Stimulated activated CD4-positive, alpha-beta T cell treated with anti-CD3 and anti-CD28 coated beads, Interleukin-4, amount 100 ng/mL, for 48 hours (primary cell): ENCODE measurements around the gene FCHSD2.
"Not testable (repeated sequence)": the region's sequence is repeated elsewhere in the genome, so short reads cannot be mapped to it uniquely, and the experiment has no call there.

Experiments
- DNase-seq, 2 donors: peaks; one replicate each; pipeline ENCODE4 v3.0.0-alpha.2; 2020; ENCODE audit warnings: low read depth in 2 of 2

The FCHSD2 gene

GRCh38 chr11:73151416-73151815 lies 9.3 kb upstream of the FCHSD2 start:
- no peak for DNase-seq

DNA sequence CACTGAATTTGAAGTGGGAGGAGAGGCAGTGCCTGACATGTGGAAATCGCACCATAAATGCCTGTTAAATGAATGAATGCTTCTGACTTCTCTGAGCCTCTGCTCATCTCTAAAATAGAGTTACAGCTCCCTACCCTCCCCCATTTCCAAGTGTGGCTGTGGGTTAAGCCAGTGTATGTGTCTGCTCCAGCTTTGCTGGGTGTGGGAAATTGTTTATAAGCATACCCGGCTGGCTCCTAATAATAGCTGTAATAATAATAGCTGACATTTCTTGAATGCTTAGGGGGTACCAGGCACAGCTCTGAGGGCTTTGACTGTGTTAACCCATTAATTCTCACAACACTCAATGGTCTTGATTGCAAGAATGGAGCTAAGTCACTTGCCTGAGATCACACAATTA lies 7.0 kb upstream of the FCHSD2 start:
- DNase-seq = no peak

GRCh38 chr11:73147771-73148681 lies 5.9 kb upstream of the FCHSD2 start:
- no peak for DNase-seq

DNA sequence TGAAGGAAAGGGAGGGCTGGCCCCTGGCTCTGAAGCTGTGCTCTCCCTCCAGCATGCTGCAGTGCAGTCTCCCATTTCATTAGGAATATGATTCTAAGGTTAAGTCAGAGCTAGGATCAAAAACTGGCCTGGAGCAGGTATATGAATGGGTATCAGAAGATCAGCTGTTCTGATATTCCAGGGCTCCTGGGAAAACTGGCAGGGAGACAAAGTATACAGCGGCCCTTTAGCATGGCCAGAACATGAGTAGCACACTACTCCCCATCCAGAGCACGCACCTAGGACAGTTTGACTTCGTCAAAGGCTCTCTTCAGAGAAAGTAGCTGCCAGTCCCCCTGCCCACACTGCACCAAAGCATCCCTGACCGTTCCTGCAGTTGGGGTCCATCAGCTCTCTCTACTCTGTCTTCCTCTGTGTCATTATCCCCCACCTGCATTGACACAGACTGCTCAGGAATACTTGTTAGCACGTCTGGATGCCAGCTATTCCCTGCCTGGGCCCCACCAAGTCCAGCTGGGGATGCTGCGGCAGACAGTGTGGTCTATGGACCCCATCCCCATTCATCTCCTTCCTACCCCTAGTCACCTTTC lies 4.0 kb upstream of the FCHSD2 start:
- no peak for DNase-seq

- DNase-seq = no peak
Observed at GRCh38 chr11:73143126-73143838, 1.2 kb upstream of the FCHSD2 start.

DNA sequence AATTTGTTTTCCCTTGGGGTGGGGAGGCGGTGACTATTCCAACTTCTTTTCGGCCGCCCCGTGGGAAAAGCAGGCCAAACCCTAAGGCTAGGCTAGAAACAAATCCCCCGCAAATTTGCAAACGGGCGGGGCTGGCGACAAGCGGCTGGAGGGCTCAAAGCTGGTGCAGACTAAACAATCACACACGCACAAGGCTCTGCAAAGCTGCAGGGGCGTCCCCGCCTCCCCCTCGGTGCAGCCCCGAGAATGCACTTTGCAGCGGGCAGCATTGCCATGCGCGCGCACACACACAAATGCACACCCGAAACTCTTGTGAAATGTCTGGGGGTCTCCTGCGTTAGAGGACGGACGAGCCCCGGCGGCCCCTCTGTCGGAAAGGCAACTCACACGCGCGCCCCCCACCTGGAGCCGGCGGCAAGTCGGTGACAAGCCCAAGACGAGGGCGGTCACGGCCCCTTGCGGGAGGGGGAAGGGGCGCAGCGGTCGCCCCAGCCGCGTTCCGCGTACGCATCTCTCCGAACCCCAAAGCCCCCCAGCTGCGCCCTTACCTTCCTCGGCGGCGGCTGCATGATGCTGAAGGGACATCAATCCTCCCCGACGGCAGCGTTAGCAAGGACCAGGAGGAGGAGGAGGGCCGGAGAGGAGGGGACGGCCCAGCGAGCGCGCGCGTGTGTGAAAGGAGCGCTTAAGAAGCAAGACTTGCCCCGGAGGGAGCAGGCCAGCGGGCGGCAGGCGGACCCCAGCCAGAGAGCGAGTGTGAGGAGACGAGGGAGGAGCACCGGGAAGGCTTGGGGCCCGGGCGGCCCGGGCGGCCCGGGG lies 600 bp downstream of the FCHSD2 start:
- peak; percentile 40 to 41 for DNase-seq

DNA sequence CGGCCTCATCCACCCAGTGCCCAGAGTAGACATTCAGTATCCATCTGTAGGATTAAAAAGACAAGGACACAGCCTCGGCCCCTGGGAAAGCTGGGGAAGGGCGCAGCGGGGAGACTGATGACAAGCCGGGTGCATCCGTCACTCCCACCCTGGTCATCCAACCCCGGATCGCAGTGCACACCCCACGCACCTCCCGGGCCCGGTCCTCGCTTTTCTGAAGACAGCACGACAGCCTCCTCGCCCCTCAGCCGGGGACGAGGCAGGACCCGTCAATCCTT lies 1.1 kb downstream of the FCHSD2 start:
- peak in 1 of 2 donors; percentile 15 for DNase-seq

GRCh38 chr11:73140213-73141030 lies 1.7 kb downstream of the FCHSD2 start:
- DNase-seq = no peak

DNA sequence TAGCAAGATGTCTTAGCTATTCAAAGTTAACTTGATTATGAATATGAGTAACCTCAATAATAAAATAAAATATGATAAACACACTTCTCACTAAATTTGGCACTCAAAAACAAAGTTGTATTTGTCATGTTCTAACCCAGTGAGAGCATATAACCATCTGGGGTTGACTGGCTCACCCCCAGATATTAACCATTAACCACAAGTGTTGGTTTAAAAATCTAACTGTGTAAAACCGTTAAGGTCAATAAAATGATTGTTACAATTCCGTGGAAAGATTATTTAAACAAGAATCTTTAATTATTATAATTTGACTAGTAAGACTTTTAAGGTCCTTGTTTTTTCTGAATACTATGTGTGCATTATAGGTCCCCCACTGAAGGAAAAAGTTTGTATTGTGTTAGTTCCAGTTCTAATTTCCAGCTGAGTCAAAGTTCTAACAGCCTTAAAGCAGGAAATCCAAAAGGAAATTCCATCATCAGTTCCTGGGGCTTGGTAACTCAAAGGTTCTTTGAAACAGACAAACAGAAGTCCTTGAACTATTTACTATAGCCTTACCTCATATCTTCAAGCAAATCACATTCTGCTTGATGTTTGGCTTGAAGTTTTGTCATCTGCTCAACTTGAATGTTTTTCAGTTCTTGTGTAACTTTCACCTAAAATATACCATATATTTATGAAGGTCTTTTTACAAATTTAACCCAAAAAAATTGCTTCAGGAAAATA lies 2.5 kb downstream of the FCHSD2 start:
- DNase-seq = no peak

DNA sequence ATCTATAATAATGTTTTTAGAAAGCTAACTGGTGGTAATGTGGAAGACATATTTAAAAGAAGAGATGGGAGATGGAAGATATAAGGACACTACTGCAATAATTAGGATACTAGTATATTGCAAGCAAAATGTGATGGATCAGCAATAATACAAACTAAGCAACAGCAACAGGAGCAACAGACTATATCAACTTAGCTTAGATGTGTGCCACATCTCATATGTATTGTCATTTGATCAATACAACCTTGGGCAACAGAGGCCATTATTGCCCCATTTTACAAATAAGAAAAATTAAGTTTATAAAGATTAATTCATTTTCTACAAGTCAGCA lies 4.2 kb downstream of the FCHSD2 start:
- DNase-seq = no peak

GRCh38 chr11:73137262-73137943 lies 4.7 kb downstream of the FCHSD2 start:
- no peak for DNase-seq

DNA sequence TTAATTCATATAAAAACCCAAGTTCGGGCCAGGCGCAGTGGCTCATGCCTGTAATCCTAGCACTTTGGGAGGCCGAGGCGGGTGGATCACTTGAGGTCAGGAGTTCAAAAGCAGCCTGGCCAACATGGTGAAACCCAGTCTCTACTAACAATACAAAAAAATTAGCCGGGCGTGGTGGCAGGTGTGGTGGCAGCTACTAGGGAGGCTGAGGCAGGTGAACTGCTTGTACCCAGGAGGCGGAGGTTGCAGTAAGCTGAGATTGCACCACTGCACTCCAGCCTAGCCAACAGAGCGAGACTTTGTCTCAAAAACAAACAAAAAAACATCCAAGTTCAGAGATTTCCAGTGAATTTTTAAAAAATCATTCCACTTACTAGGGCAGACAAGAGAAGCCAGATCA lies 5.4 kb downstream of the FCHSD2 start:
- DNase-seq = not testable (repeated sequence)

DNA sequence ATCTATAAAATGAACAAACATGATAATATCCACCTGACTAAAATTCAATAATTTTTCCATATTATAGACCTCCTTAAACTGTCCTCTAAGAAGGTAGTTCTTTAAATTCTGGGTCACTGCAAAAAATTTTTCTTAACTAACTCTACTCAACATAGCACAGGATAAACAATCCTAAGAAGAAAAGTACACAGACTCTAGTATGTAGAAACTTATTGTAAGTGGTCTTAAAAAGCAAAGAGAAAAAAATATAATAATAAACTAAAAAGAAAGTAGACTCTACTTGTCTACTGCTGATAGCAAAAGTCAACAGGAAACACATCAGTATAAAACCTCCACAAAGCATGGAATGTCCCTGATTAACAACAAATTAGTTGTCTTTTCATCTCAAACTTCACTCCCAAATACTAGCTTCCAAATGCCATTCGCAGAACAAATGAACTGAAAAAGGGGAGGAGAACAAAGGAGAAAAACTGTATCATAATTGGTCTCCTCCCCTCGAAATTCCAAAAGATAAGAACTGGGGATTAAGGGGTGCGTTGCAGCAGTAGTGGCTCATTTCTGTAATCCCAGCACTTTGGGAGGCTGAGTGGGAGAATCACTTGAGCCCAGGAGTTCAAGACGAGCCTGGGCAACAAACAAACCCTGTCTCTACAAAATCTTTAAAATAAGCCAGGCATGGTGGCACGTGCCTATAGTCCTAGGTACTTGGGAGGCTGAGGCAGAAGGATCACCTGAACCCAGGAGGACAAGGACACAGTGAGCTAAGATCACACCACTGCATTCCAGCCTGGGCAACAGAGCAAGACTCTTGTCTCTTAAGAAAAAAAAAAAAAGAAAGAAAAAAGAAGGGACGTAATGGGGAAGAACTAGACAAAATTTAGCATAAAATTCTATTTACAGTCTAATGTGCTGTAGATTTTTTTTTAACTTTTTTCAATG lies 6.5 kb downstream of the FCHSD2 start:
- DNase-seq = no peak

GRCh38 chr11:73132349-73132748 lies 9.8 kb downstream of the FCHSD2 start:
- DNase-seq = not testable (repeated sequence)

- no peak for DNase-seq
Observed at GRCh38 chr11:73130181-73130580, 11.9 kb downstream of the FCHSD2 start.

GRCh38 chr11:73129198-73129597 lies 12.9 kb downstream of the FCHSD2 start:
- no peak for DNase-seq

- no peak for DNase-seq
Observed at GRCh38 chr11:73126804-73127480, 15.2 kb downstream of the FCHSD2 start.

DNA sequence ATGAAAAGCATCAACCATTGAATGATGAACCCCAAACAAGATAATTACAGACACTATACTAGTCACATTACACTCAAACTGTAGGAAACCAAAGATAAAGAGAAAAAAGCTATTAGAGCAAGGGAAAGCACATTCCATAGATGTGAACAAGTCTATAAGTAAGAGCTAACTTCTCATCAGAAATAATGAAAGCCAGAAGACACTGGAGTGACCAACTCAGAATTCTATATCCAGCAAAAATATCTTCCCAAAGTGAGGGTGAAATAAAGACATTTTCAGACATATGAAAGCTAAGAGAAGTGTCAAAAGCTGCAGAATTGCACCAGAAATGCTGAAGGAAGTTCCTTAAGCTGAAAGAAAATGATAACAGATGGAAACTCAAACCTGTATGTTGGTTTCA lies 17.3 kb downstream of the FCHSD2 start:
- no peak for DNase-seq
